NCI-H2171 treated with DMSO at 0.1 percent for 48 hours (cell line): Measurements from ENCODE around the gene EIF2B1.

ENCODE experiments used
- DNase-seq: peaks from one replicate; lab custom pipeline; 2025; lab: John Stamatoyannopoulos, UW

EIF2B1 gene

GRCh38 chr12:123633379-123634141 lies at the start of gene EIF2B1, which contains the start of gene GTF2H3:
TSS of gene EIF2B1 (minus strand) at chr12:123633686. CDS start at chr12:123633557, 129 bp downstream.
TSS of gene GTF2H3 (plus strand) at chr12:123633829. CDS start at chr12:123633860, 31 bp downstream.
- DNase-seq, result peak; percentile 98

- no peak for DNase-seq
Measured at GRCh38 chr12:123681605-123682004, 48.1 kb upstream of the EIF2B1 start.

DNA sequence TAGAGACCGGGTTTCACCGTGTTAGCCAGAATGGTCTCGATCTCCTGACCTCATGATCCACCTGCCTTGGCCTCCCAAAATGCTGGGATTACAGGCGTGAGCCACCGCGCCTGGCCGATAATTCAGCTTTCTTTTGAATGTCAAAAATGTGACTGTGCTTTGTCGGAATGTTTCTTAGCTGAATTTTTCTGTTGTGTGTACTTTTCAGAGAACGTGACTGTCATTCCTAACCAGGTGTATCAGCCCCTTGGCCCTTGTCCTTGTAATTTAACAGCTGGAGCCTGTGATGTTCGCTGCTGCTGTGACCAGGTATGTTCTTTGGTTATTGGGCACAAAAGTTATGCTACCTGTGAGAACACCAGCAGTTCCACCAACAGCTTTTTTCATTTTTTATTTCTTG lies 45.5 kb upstream of the EIF2B1 start:
- DNase-seq, result no peak

GRCh38 chr12:123676616-123677320 lies 43.3 kb upstream of the EIF2B1 start:
- no peak for DNase-seq

DNA sequence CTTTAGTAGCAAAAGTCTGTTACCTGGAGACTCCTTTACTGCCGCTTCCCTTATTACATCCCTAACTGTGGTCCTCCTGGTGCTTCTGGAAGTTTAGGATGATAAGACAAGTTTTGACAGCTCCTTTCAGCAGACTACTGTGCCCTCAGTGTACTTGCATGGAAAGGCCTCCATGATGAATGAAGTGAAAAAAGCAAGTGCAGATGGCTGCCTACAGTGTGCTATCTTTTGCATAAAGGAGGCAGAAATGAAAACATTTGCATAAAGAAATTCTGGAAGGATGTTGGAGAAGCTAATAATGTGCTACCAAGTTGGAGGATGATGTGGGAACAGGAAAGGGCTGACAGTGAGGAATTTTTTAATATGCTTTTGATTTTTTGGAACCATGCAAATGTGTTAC lies 42.0 kb upstream of the EIF2B1 start:
- no peak for DNase-seq

GRCh38 chr12:123671876-123672275 lies 38.4 kb upstream of the EIF2B1 start:
- no peak for DNase-seq

GRCh38 chr12:123670882-123671728 lies 37.6 kb upstream of the EIF2B1 start, which contains the start of gene TCTN2:
TSS of gene TCTN2 (plus strand) at chr12:123671113. CDS start at chr12:123671241, 128 bp downstream.
- peak; percentile 85 for DNase-seq

- no peak for DNase-seq
Measured at GRCh38 chr12:123667771-123668170, 34.3 kb upstream of the EIF2B1 start.

DNA sequence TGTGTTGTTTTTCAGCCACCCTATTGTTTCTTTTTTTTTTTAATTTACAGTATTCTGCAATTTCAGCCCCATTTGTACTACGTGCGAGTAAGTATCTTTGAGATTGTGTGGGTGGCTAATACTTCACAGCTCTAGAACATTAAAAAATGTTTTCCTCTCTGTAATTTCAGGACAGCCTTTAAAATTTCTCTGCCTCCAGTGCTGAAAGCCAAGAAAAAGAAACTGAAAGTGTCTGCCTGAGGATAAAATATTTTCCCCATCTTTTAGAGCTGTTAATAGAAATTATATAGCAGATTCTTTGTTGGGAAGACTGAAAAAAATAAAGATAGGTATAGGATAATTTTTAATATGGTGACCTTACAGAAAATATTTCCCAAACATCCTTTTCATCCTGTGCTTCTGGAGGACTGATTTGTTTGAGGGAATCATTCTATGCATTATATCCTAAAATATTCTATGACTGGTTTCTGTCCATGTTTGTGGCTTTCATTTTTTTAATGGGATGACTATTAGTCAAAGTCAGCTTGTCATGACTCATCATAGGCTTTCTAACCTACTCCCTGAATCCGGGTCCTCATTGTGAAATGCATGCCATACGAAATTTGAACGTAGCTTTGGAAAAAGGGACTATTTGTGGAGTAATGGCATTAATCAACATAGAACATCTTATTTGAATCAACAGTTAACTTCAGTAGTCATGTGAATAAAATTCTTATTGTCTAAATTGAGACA lies 26.7 kb upstream of the EIF2B1 start:
- DNase-seq, result no peak

DNA sequence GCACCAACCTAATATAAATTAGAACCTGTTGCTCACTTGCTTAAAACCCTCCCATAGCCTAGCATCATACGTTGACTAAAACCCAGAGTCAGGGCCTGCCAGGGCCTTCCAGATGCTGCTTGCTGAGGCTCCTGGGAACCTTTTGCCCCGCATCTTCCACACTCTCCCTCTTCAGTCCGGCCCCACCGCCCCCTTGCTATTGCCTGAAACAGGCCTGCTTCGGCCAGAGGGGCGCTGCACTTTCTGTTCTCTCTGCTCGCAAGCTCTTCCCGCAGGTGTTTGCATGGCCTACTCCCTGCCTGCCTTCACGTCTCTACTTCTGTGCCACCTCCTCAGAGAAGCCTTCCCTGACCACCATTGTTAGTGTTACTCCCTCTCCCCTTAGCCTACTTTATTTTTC lies 23.7 kb upstream of the EIF2B1 start:
- no peak for DNase-seq

DNA sequence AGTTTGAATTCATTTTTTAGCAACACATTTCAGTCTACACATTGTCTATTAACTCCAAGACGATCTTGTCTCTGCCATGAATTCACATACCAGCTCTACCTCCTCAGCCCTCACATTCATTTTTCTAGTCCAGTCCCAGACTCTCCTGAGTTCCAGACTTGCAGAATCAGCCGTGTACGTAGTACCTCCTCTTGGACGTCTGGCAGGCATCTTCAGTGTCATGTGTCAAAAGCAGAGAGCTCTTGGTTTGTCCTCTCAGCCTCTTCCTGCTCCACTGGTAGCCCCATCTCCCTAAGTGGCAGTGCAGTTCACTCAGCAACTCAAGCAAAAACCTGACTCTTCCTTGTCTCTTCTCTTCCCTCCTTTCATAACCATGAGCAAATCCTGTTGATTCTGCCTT lies 22.9 kb upstream of the EIF2B1 start:
- DNase-seq, result no peak

DNA sequence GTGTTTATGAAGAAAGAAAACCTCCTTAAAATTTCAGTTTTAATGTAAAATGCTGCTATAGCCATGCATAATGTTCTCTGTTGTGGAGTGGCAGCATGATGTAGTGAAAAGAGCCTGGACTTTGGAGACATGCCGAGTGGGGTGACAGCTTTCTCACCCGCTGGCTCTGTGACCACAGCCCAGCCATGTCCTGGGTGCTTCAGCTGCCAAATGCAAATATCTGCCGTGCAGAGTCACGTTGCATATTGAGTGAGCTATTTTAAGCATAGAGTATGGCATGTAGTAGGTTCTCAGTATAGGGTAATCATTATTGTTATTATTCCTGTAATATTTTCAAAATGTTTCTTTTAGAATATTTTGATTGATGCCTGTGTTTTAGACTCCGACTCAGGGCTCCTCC lies 21.9 kb upstream of the EIF2B1 start:
- DNase-seq, result no peak

DNA sequence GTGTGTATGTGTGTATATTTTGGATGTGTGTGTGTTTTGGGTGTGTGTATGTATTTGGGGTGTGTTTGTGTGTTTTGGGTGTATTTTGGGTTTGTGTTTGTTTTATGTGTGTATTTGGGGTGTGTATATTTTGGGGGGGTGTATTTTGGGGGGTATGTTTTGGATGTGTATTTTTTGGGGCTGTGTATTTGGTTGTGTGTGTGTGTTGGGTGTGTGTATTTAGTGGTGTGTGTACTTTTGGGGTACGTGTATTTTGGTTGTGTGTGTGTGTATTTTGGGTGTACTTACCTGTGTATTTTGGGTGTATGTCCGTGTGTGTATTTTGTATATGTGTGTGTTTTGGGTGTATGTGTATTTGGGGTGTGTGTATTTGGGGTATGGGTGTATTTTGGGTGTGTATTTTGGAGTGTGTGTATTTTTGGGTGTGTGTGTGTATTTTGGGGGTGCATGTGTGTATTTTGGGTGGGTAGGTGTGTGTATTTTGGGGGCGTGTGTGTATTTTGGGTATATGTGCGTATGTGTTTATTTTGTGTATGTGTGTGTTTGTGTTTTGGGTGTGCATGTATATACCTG lies 20.7 kb upstream of the EIF2B1 start:
- DNase-seq, result no peak

- DNase-seq, result no peak
Measured at GRCh38 chr12:123648401-123648800, 14.9 kb upstream of the EIF2B1 start.

GRCh38 chr12:123645878-123646277 lies 12.4 kb upstream of the EIF2B1 start:
- no peak for DNase-seq

DNA sequence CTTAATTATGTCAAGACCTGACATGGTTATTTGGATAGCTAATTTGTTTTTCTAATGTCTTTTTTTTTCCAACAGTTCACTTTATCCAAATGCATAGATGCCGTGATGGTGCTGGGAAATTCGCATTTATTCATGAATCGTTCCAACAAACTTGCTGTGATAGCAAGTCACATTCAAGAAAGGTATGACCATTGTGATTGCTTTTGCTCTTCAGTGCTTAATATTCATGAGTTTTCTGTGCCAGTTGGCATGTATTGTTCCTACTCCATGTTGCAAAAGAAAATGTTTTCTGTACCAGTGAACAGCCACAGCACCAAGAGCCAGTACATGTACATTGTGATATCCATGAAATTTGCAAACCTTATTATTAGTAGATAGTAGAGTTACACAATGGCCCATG lies 11.9 kb upstream of the EIF2B1 start:
- DNase-seq, result no peak

DNA sequence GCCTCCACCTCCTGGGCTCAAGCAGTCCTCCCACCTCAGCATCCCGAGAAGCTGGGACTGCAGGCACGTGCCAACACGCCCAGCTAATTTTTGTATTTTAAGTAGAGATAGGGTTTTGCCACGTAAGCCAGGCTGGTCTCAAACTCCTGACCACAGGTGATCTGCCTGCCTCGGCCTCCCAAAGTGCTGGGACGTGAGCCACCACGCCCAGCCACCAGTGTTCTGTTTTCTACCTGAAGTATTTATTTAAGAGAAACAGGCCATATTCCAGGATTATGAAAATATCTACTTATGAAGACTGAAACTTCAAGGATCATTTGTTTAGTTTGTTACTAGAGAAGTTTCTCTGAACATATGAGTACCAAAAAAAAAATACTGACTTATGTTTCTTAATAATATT lies 10.4 kb upstream of the EIF2B1 start:
- DNase-seq, result no peak

- DNase-seq, result no peak
Measured at GRCh38 chr12:123634142-123634561, 666 bp upstream of the EIF2B1 start.

- DNase-seq, result no peak
Measured at GRCh38 chr12:123621619-123622530, 11.6 kb downstream of the EIF2B1 start.

DNA sequence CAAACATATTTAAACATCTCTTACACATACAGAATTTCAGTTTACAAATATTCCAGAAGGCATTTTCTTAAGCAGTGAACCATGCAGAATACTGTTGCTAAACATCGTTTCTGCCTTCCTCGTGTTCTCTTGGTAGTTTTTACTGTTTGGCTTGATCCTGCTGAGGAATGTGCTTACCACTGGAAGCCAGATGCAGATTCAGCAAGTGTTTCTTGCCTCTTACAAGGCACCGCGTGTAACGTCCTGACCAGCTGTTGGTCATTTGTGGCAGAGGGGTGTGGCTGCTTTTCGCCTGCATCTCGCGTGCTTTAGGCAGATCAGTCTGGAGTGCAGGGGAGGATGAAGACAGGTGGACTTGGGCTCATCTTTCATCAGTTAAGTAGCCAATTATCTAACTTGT lies 12.4 kb downstream of the EIF2B1 start:
- DNase-seq, result no peak
